GM12873 (cell line): Measurements from ENCODE around the gene PITHD1.
A peak's percentile ranks its signal among the peaks of the same experiment; 100 is the strongest.

ENCODE experiments used
- TF ChIP-seq, protein P1 (sequence below): IDR thresholded peaks from 2 replicates; pipeline ENCODE4 v1.5.1; 2012; ENCODE audit warnings: low read depth, mild to moderate bottlenecking, moderate library complexity, low read length, control low read depth; ENCODE audit not compliant: insufficient read depth; ENCODE audit errors: missing control alignments

The PITHD1 gene

GRCh38 chr1:23763041-23763577 lies 15.1 kb upstream of the PITHD1 start:
- TF ChIP-seq, protein P1, sequence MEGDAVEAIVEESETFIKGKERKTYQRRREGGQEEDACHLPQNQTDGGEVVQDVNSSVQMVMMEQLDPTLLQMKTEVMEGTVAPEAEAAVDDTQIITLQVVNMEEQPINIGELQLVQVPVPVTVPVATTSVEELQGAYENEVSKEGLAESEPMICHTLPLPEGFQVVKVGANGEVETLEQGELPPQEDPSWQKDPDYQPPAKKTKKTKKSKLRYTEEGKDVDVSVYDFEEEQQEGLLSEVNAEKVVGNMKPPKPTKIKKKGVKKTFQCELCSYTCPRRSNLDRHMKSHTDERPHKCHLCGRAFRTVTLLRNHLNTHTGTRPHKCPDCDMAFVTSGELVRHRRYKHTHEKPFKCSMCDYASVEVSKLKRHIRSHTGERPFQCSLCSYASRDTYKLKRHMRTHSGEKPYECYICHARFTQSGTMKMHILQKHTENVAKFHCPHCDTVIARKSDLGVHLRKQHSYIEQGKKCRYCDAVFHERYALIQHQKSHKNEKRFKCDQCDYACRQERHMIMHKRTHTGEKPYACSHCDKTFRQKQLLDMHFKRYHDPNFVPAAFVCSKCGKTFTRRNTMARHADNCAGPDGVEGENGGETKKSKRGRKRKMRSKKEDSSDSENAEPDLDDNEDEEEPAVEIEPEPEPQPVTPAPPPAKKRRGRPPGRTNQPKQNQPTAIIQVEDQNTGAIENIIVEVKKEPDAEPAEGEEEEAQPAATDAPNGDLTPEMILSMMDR, result no peak

DNA sequence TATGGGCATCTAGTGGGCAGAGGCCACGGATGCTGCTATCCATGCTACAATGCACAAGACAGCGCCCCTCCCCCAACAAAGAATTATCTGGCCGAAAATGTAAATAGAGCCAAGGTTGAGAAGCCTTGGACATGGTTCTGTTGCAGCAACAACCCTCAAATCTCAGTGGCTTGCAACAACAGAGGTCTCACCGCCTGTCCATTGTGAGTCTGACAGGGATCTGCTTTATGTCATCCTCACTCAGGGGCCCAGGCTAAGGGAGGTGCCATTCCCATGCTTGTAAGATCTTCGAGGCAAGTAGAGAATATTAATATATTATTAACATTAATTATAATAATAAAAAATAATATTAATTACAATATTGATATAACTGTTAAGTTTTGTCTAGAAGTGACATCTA lies 9.5 kb upstream of the PITHD1 start:
- TF ChIP-seq, protein P1, result no peak

GRCh38 chr1:23772049-23772853 lies 6.0 kb upstream of the PITHD1 start:
- TF ChIP-seq, protein P1, result peak; percentile 98

GRCh38 chr1:23772854-23773242 lies 5.4 kb upstream of the PITHD1 start:
- TF ChIP-seq, protein P1, result no peak

GRCh38 chr1:23774174-23774880 lies 3.9 kb upstream of the PITHD1 start:
- TF ChIP-seq, protein P1, result no peak

DNA sequence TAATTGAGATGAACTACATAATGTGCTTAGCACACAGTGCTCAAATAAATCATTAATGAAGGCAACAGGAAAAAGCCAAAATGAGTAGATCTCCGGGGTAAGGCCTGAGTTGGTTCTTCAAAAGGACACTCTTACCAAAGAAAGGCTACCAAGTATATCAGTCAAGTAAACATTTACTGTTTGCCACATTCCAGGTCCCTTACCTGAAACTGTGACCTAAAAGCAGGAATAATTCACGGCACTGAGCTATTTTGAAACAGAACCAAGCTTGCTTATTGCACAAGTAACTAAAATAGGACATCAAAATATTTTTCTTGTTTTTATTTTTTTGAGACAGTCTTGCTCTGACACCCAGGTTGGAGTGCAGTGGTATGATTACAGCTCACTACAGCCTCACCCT lies 2.0 kb upstream of the PITHD1 start:
- TF ChIP-seq, protein P1, result no peak

- TF ChIP-seq, protein P1, result no peak
Measured at GRCh38 chr1:23779826-23780371, 1.7 kb downstream of the PITHD1 start.
